ENCODE results near the gene C22orf39.

C22orf39 gene

GRCh38 chr22:19424186-19424500, 23.4 kb downstream of the C22orf39 start:
- DNase-seq: no peak

GRCh38 chr22:19422440-19423301, 24.8 kb downstream of the C22orf39 start:
- peak; percentile 54 for DNase-seq

GRCh38 chr22:19420321-19420720, 27.2 kb downstream of the C22orf39 start:
- DNase-seq: no peak

GRCh38 chr22:19419464-19420178, 27.9 kb downstream of the C22orf39 start:
- no peak for DNase-seq

- DNase-seq: no peak
These were observed 28.4 kb downstream of the C22orf39 start for GRCh38 chr22:19419086-19419463.

- no peak for DNase-seq
These were observed 34.6 kb downstream of the C22orf39 start for GRCh38 chr22:19412923-19413322.

GRCh38 chr22:19412478-19412877, 35.0 kb downstream of the C22orf39 start:
- no peak for DNase-seq

GRCh38 chr22:19411690-19412045, 35.8 kb downstream of the C22orf39 start:
- DNase-seq: no peak

- no peak for DNase-seq
These were observed 36.4 kb downstream of the C22orf39 start for GRCh38 chr22:19410941-19411689.

GRCh38 chr22:19407649-19408606, 39.6 kb downstream of the C22orf39 start:
- DNase-seq: no peak

GRCh38 chr22:19406846-19407245, 40.7 kb downstream of the C22orf39 start:
- no peak for DNase-seq

GRCh38 chr22:19406281-19406811, 41.2 kb downstream of the C22orf39 start:
- DNase-seq: no peak

GRCh38 chr22:19405652-19406051, 41.9 kb downstream of the C22orf39 start:
- no peak for DNase-seq

GRCh38 chr22:19405133-19405532, 42.4 kb downstream of the C22orf39 start:
- no peak for DNase-seq

GRCh38 chr22:19404676-19405075, 42.8 kb downstream of the C22orf39 start:
- no peak for DNase-seq

- DNase-seq: no peak
These were observed 44.8 kb downstream of the C22orf39 start for GRCh38 chr22:19402642-19403191.

- no peak for DNase-seq
These were observed 46.0 kb downstream of the C22orf39 start for GRCh38 chr22:19401483-19401882.

- DNase-seq: no peak
These were observed 46.6 kb downstream of the C22orf39 start for GRCh38 chr22:19400881-19401280.

- no peak for DNase-seq
These were observed 48.9 kb downstream of the C22orf39 start for GRCh38 chr22:19398652-19399051.

GRCh38 chr22:19398206-19398605, 49.3 kb downstream of the C22orf39 start:
- DNase-seq: no peak

- DNase-seq: no peak
These were observed 49.8 kb downstream of the C22orf39 start for GRCh38 chr22:19397734-19398104.
